Measurements from ENCODE around the gene GSTA1.

- TF ChIP-seq POLR2A (IDR thresholded peaks at IDR 0.05): no peak
- peak in 2 of 3 experiments; percentile 49 to 71 for TF ChIP-seq CTCF (IDR thresholded peaks at IDR 0.05)
Measured at GRCh38 chr6:52815167-52816092, 11.8 kb upstream of the GSTA1 start.

Data from testis (tissue), 2 donors.